ENCODE results near the gene SF3A1. TPM values are rescaled to one million over a fixed set of nuclear protein-coding genes. Genes with fewer than 3 reads are reported as not detected.
"Not testable (repeated sequence)": the region's sequence is repeated elsewhere in the genome, so short reads cannot be mapped to it uniquely, and the experiment has no call there.

The SF3A1 gene
- total RNA-seq, 1 donor from 2014 or later = 78.3 TPM

- Histone ChIP-seq H3K9me3 (no peaks in the 10 kb centered on the region), H3K27me3 (no peaks in the 10 kb centered on the region), H3K4me1 (peaks cover 26% of the 10 kb centered on the region), H3K36me3 (peaks cover 3 to 87% of the 10 kb centered on the region in 2 donors), H3K4me3 (no peak overlapping the region), H3K27ac (no peak overlapping the region)
- TF ChIP-seq CTCF (IDR thresholded peaks at IDR 0.05) (no peak), POLR2A (IDR thresholded peaks at IDR 0.05) (no peak), POLR2AphosphoS5 (IDR thresholded peaks at IDR 0.05; ENCODE audit: insufficient read depth in 1 of 2, low read depth in 1 of 2) (no peak)
- no peak for DNase-seq (ENCODE audit: extremely low spot score in 2 of 2)
- intact Hi-C loops (cut with DNase I) = no loop called here
Measured at GRCh38 chr22:30344447-30345200, 12.1 kb downstream of the SF3A1 start.

- Histone ChIP-seq H3K4me3 (no peak overlapping the region), H3K9me3 (no peaks in the 10 kb centered on the region), H3K27me3 (no peaks in the 10 kb centered on the region), H3K36me3 (peaks cover 3 to 100% of the 10 kb centered on the region in 2 donors), H3K27ac (no peak overlapping the region), H3K4me1 (no peaks in the 10 kb centered on the region)
- intact Hi-C loops (cut with DNase I) = no loop called here
- DNase-seq (ENCODE audit: extremely low spot score in 2 of 2) = no peak
- TF ChIP-seq CTCF (IDR thresholded peaks at IDR 0.05) (no peak), POLR2AphosphoS5 (IDR thresholded peaks at IDR 0.05; ENCODE audit: insufficient read depth in 1 of 2, low read depth in 1 of 2) (no peak), POLR2A (IDR thresholded peaks at IDR 0.05) (no peak)
Measured at GRCh38 chr22:30340911-30341685, 15.6 kb downstream of the SF3A1 start.

GRCh38 chr22:30338802-30339201, 17.9 kb downstream of the SF3A1 start:
- intact Hi-C loops (cut with DNase I) = no loop called here
- no peak for DNase-seq (ENCODE audit: extremely low spot score in 2 of 2)
- no peaks in the 10 kb centered on the region for H3K4me1 ChIP-seq
- H3K36me3 ChIP-seq = peaks cover 3 to 100% of the 10 kb centered on the region in 2 donors
- no peak overlapping the region for H3K27ac ChIP-seq
- H3K9me3 ChIP-seq = no peaks in the 10 kb centered on the region
- TF ChIP-seq POLR2AphosphoS5 (IDR thresholded peaks at IDR 0.05; ENCODE audit: insufficient read depth in 1 of 2, low read depth in 1 of 2) = no peak
- no peak for TF ChIP-seq CTCF (IDR thresholded peaks at IDR 0.05)
- TF ChIP-seq POLR2A (IDR thresholded peaks at IDR 0.05) = no peak
- H3K4me3 ChIP-seq = no peak overlapping the region
- H3K27me3 ChIP-seq = no peaks in the 10 kb centered on the region

DNA sequence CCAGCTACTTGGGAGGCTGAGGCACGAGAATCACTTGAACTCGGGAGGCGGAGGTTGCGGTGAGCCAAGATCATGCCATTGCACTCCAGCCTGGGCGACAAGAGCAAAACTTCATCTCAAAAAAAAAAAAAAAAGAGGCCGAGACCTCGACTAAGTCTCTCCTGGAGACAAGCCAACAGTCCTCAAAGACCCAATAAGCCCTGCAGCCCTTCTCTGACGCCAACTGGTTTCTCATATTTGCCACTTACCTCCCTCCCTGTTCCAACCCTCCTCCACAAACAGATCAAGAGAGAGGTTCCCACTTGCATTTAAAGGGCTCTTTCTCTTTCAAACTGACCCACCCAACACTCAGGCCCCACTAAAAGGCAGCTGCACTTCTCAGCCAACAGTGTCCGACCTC, 18.4 kb downstream of the SF3A1 start:
- intact Hi-C loops (cut with DNase I); H3K4me1 ChIP-seq; H3K27ac ChIP-seq; H3K9me3 ChIP-seq; H3K4me3 ChIP-seq; DNase-seq (ENCODE audit: extremely low spot score in 2 of 2); H3K27me3 ChIP-seq: not testable (repeated sequence)
- peaks cover 0 to 100% of the 10 kb centered on the region in 2 donors for H3K36me3 ChIP-seq

GRCh38 chr22:30337461-30337778, 19.3 kb downstream of the SF3A1 start:
- DNase-seq (ENCODE audit: extremely low spot score in 2 of 2) = no peak
- Histone ChIP-seq H3K9me3 (no peaks in the 10 kb centered on the region), H3K27ac (no peak overlapping the region), H3K36me3 (peaks cover 0 to 100% of the 10 kb centered on the region in 2 donors), H3K4me1 (no peaks in the 10 kb centered on the region), H3K4me3 (no peak overlapping the region), H3K27me3 (no peaks in the 10 kb centered on the region)
- intact Hi-C loops (cut with DNase I) = no loop called here
- TF ChIP-seq CTCF (IDR thresholded peaks at IDR 0.05) = no peak
- no peak for TF ChIP-seq POLR2A (IDR thresholded peaks at IDR 0.05)
- TF ChIP-seq POLR2AphosphoS5 (IDR thresholded peaks at IDR 0.05; ENCODE audit: insufficient read depth in 1 of 2, low read depth in 1 of 2) = no peak

All from vagina (tissue), 2 donors.